HEK293 (cell line): Measurements from ENCODE around the gene GRIN2A.

Experiments used
- CTCF ChIA-PET: fragments of 350-600 bp; formaldehyde crosslinking; extraction: SDS; loops from one replicate; lab custom pipeline; 2021; ENCODE audit warnings: antibody characterized with exemption; lab: Yijun Ruan, JAX
- POLR2A ChIA-PET: fragments of 300-600 bp; formaldehyde crosslinking; extraction: SDS; loops from one replicate; lab custom pipeline; 2020; ENCODE audit warnings: antibody characterized with exemption, inconsistent platforms; lab: Yijun Ruan, JAX
- H3K27ac ChIP-seq: fragments of 200-500 bp; sonication (Bioruptor generic); 2 replicates; pipeline ENCODE4 v1.5.1; 2014; ENCODE audit warnings: low read depth, low read length, control low read depth, inconsistent platforms; ENCODE audit errors: extremely low read depth
- H3K36me3 ChIP-seq, 2 experiments: fragments of 200-500 bp in 1 of 2; sonication (Bioruptor generic) in 1 of 2; 1 replicate in 1 of 2; 2 replicates in 1 of 2; pipeline ENCODE4 v1.5.1; 2014 to 2017; ENCODE audit warnings: inconsistent platforms in 2 of 2, low read length in 2 of 2; ENCODE audit not compliant: control insufficient read depth in 2 of 2, insufficient read depth in 1 of 2
- H3K4me1 ChIP-seq: fragments of 200-500 bp; sonication (Bioruptor generic); 2 replicates; pipeline ENCODE4 v1.5.1; 2014; ENCODE audit warnings: mild to moderate bottlenecking, low read length, inconsistent platforms; ENCODE audit not compliant: control insufficient read depth, insufficient read depth
- H3K4me3 ChIP-seq: 2 replicates; pipeline ENCODE4 v1.5.1; 2011; ENCODE audit warnings: low read depth, mild to moderate bottlenecking, control low read depth, low read length, moderate library complexity
- H3K9me3 ChIP-seq: fragments of 200-500 bp; sonication (Bioruptor generic); 2 replicates; pipeline ENCODE4 v1.5.1; 2014; ENCODE audit warnings: low read depth, low read length, inconsistent platforms; ENCODE audit not compliant: control insufficient read depth, insufficient read depth
- ATF2 ChIP-seq: fragments of 450-650 bp; formaldehyde crosslinking; IDR thresholded peaks from 2 replicates; pipeline ENCODE4 v1.5.1; 2016; ENCODE audit warnings: missing biosample characterization, missing genetic modification characterization, low read depth
- GFI1B ChIP-seq: fragments of 450-650 bp; formaldehyde crosslinking; IDR thresholded peaks from 2 replicates; pipeline ENCODE4 v1.5.1; 2016; ENCODE audit warnings: missing biosample characterization, missing genetic modification characterization
- KLF10 ChIP-seq: fragments of 450-650 bp; IDR thresholded peaks from 2 replicates; pipeline ENCODE4 v1.5.1; 2018; ENCODE audit warnings: missing biosample characterization, mild to moderate bottlenecking, missing genetic modification characterization
- MEIS1 ChIP-seq: sonication (generic); formaldehyde crosslinking; IDR thresholded peaks from 2 replicates; pipeline ENCODE4 v1.8.1; 2022; ENCODE audit warnings: missing genetic modification reagents, mild to moderate bottlenecking, borderline replicate concordance
- MZF1 ChIP-seq: fragments of 450-650 bp; formaldehyde crosslinking; IDR thresholded peaks from 2 replicates; pipeline ENCODE4 v1.5.1; 2017; ENCODE audit warnings: missing biosample characterization, missing genetic modification characterization, borderline replicate concordance
- OVOL3 ChIP-seq: fragments of 450-650 bp; formaldehyde crosslinking; IDR thresholded peaks from 2 replicates; pipeline ENCODE4 v1.5.1; 2016; ENCODE audit warnings: missing biosample characterization, missing genetic modification characterization
- TRIM28 ChIP-seq: IDR thresholded peaks from 2 replicates; pipeline ENCODE4 v1.6.1; 2011; ENCODE audit warnings: low read length, control low read depth, borderline replicate concordance
- ZBTB20 ChIP-seq: fragments of 450-650 bp; formaldehyde crosslinking; IDR thresholded peaks from 2 replicates; pipeline ENCODE4 v1.5.1; 2016; ENCODE audit warnings: missing biosample characterization, missing genetic modification characterization
- ZBTB49 ChIP-seq: fragments of 450-650 bp; formaldehyde crosslinking; IDR thresholded peaks from 2 replicates; pipeline ENCODE4 v1.5.1; 2016; ENCODE audit warnings: missing biosample characterization, missing genetic modification characterization, low read depth
- ZFHX2 ChIP-seq: fragments of 450-650 bp; formaldehyde crosslinking; conservative IDR thresholded peaks from 2 replicates; pipeline ENCODE4 v1.5.1; 2016; ENCODE audit warnings: missing biosample characterization, missing genetic modification characterization
- ZFP37 ChIP-seq: fragments of 450-650 bp; formaldehyde crosslinking; IDR thresholded peaks from 2 replicates; pipeline ENCODE4 v1.5.1; 2016; ENCODE audit warnings: missing biosample characterization, missing genetic modification characterization
- ZNF121 ChIP-seq: fragments of 450-650 bp; formaldehyde crosslinking; IDR thresholded peaks from 2 replicates; pipeline ENCODE4 v1.5.1; 2016; ENCODE audit warnings: missing biosample characterization, missing genetic modification characterization
- ZNF174 ChIP-seq: fragments of 450-650 bp; formaldehyde crosslinking; IDR thresholded peaks from 2 replicates; pipeline ENCODE4 v1.5.0; 2017; ENCODE audit warnings: missing biosample characterization, mild to moderate bottlenecking, missing genetic modification characterization
- ZNF266 ChIP-seq: fragments of 450-650 bp; formaldehyde crosslinking; IDR thresholded peaks from 2 replicates; pipeline ENCODE4 v1.5.1; 2016; ENCODE audit warnings: missing biosample characterization, missing genetic modification characterization, low read depth
- ZNF366 ChIP-seq: fragments of 450-650 bp; formaldehyde crosslinking; conservative IDR thresholded peaks from 2 replicates; pipeline ENCODE4 v1.5.1; 2016; ENCODE audit warnings: missing biosample characterization, missing genetic modification characterization
- ZNF394 ChIP-seq: fragments of 450-650 bp; formaldehyde crosslinking; IDR thresholded peaks from 2 replicates; pipeline ENCODE4 v1.5.1; 2016; ENCODE audit warnings: missing biosample characterization, missing genetic modification characterization, mild to moderate bottlenecking, moderate library complexity, borderline replicate concordance
- ZNF423 ChIP-seq: fragments of 450-650 bp; formaldehyde crosslinking; IDR thresholded peaks from 2 replicates; pipeline ENCODE4 v1.5.1; 2016; ENCODE audit warnings: missing biosample characterization, missing genetic modification characterization
- ZNF514 ChIP-seq: fragments of 450-650 bp; formaldehyde crosslinking; IDR thresholded peaks from 2 replicates; pipeline ENCODE4 v1.5.1; 2016; ENCODE audit warnings: missing biosample characterization, missing genetic modification characterization
- ZNF677 ChIP-seq: fragments of 450-650 bp; IDR thresholded peaks from 2 replicates; pipeline ENCODE4 v1.5.0; 2018; ENCODE audit warnings: missing biosample characterization, mild to moderate bottlenecking, missing genetic modification characterization, moderate library complexity
- ZNF768 ChIP-seq: fragments of 450-650 bp; formaldehyde crosslinking; IDR thresholded peaks from 2 replicates; pipeline ENCODE4 v1.5.1; 2018; ENCODE audit warnings: missing biosample characterization, mild to moderate bottlenecking, missing genetic modification characterization
- ZNF776 ChIP-seq: fragments of 450-650 bp; formaldehyde crosslinking; IDR thresholded peaks from 2 replicates; pipeline ENCODE4 v1.5.0; 2017; ENCODE audit warnings: missing biosample characterization, missing genetic modification characterization, borderline replicate concordance
- ZNF777 ChIP-seq: fragments of 450-650 bp; formaldehyde crosslinking; IDR thresholded peaks from 2 replicates; pipeline ENCODE4 v1.5.1; 2017; ENCODE audit warnings: missing biosample characterization, missing genetic modification characterization, borderline replicate concordance
- ZSCAN23 ChIP-seq: fragments of 450-650 bp; formaldehyde crosslinking; IDR thresholded peaks from 2 replicates; pipeline ENCODE4 v1.5.1; 2016; ENCODE audit warnings: missing biosample characterization, missing genetic modification characterization

GRIN2A gene

GRCh38 chr16:9932919-9933653, 249.1 kb downstream of the GRIN2A start (continued):
- no peak for TF ChIP-seq MEIS1 (CRISPR knock-in tag)

GRCh38 chr16:9932000-9932399, 250.2 kb downstream of the GRIN2A start:
- no peak overlapping the region for H3K4me3 ChIP-seq
- TF ChIP-seq ZFHX2 (tag by site-specific recombination) = no peak
- no peak for TF ChIP-seq MZF1 (tag by site-specific recombination)
- no peak for TF ChIP-seq ZNF423
- no peak for TF ChIP-seq ZNF514 (tag by site-specific recombination)
- no peak for TF ChIP-seq ZBTB49 (tag by site-specific recombination)
- TF ChIP-seq TRIM28 = no peak
- TF ChIP-seq ZBTB20 (tag by site-specific recombination) = no peak
- TF ChIP-seq ZNF776 (tag by site-specific recombination) = no peak
- TF ChIP-seq ZNF174 (tag by site-specific recombination) = no peak
- no peak for TF ChIP-seq KLF10 (tag by site-specific recombination)
- no peak for TF ChIP-seq ZNF777 (tag by site-specific recombination)
- TF ChIP-seq ZNF266 (tag by site-specific recombination) = no peak
- TF ChIP-seq ZNF394 (tag by site-specific recombination) = no peak
- TF ChIP-seq OVOL3 (tag by site-specific recombination) = no peak
- TF ChIP-seq ATF2 (tag by site-specific recombination) = no peak
- TF ChIP-seq ZNF121 (tag by site-specific recombination) = no peak
- no peak for TF ChIP-seq ZSCAN23 (tag by site-specific recombination)
- TF ChIP-seq ZFP37 = no peak
- TF ChIP-seq, all 188 proteins: peak for 0
- Histone ChIP-seq H3K27ac (no peak overlapping the region), H3K4me1 (no peaks in the 10 kb centered on the region), H3K36me3 (no peaks in the 10 kb centered on the region), H3K9me3 (no peaks in the 10 kb centered on the region)
- CTCF ChIA-PET = no interaction called here
- POLR2A ChIA-PET = no interaction called here

- H3K4me3 ChIP-seq = no peak overlapping the region
- ChIA-PET CTCF (interaction anchor here (0.5 kb wide), 1 partner anchor 24 kb away, joined by 4 read pairs; no protein-coding TSS in a partner anchor), POLR2A (no interaction called here)
- TF ChIP-seq ZNF366 (no peak), GFI1B (tag by site-specific recombination) (no peak), ZNF768 (tag by site-specific recombination) (no peak), ZNF677 (no peak)
- no peaks in the 10 kb centered on the region for H3K4me1 ChIP-seq
- H3K27ac ChIP-seq = no peak overlapping the region
- H3K36me3 ChIP-seq = no peaks in the 10 kb centered on the region
- no peaks in the 10 kb centered on the region for H3K9me3 ChIP-seq
Observed at GRCh38 chr16:9929836-9930235, 252.4 kb downstream of the GRIN2A start.
